SK-N-SH treated with all-trans-retinoic acid at 6 μM for 48 hours (cell line): ENCODE results near the gene UIMC1.

Source experiments
- BACH2 ChIP-seq: fragments of 250-450 bp; sonication (Bioruptor Pico); IDR thresholded peaks from 2 replicates; pipeline ENCODE4 v1.9.0; 2021; ENCODE audit warnings: mild to moderate bottlenecking, borderline replicate concordance
- CREB5 ChIP-seq: fragments of 250-450 bp; sonication (Bioruptor Pico); IDR thresholded peaks from 2 replicates; pipeline ENCODE4 v1.5.1; 2020; ENCODE audit warnings: low read depth, mild to moderate bottlenecking, moderate library complexity
- CSRNP3 ChIP-seq: fragments of 250-450 bp; sonication (Bioruptor Pico); IDR thresholded peaks from 2 replicates; pipeline ENCODE4 v1.5.1; 2021; ENCODE audit warnings: mild to moderate bottlenecking, moderate library complexity
- ESRRG ChIP-seq: fragments of 250-450 bp; sonication (Bioruptor Pico); IDR thresholded peaks from 2 replicates; pipeline ENCODE4 v1.6.1; 2021; ENCODE audit warnings: mild to moderate bottlenecking
- GLIS3 ChIP-seq: fragments of 250-450 bp; sonication (Bioruptor Pico); IDR thresholded peaks from 2 replicates; pipeline ENCODE4 v1.5.0; 2020; ENCODE audit warnings: mild to moderate bottlenecking, moderate library complexity
- ISL1 ChIP-seq: fragments of 250-450 bp; sonication (Bioruptor Pico); IDR thresholded peaks from 2 replicates; pipeline ENCODE4 v2.1.2; 2022; ENCODE audit warnings: mild to moderate bottlenecking, moderate library complexity
- OSR1 ChIP-seq: fragments of 250-450 bp; sonication (Bioruptor Pico); IDR thresholded peaks from 2 replicates; pipeline ENCODE4 v1.8.0; 2022; ENCODE audit warnings: moderate library complexity, mild to moderate bottlenecking, inconsistent platforms
- PATZ1 ChIP-seq: fragments of 250-450 bp; sonication (Bioruptor Pico); IDR thresholded peaks from 2 replicates; pipeline ENCODE4 v1.8.0; 2020; ENCODE audit warnings: mild to moderate bottlenecking, moderate library complexity, borderline replicate concordance
- SNAI2 ChIP-seq: fragments of 250-450 bp; sonication (Bioruptor Pico); IDR thresholded peaks from 2 replicates; pipeline ENCODE4 v1.5.0; 2020; ENCODE audit warnings: mild to moderate bottlenecking, moderate library complexity
- ZC3H10 ChIP-seq: fragments of 250-450 bp; sonication (Bioruptor Pico); IDR thresholded peaks from 2 replicates; pipeline ENCODE4 v1.5.1; 2021; ENCODE audit warnings: mild to moderate bottlenecking, moderate library complexity
- ZFP3 ChIP-seq: fragments of 250-450 bp; sonication (Bioruptor Pico); IDR thresholded peaks from 2 replicates; pipeline ENCODE4 v1.5.0; 2020; ENCODE audit warnings: mild to moderate bottlenecking, moderate library complexity
- ZFP30 ChIP-seq: fragments of 450-650 bp; formaldehyde crosslinking; IDR thresholded peaks from 2 replicates; pipeline ENCODE4 v1.5.0; 2022; ENCODE audit warnings: mild to moderate bottlenecking, moderate library complexity
- ZNF565 ChIP-seq: fragments of 450-650 bp; formaldehyde crosslinking; conservative IDR thresholded peaks from 2 replicates; pipeline ENCODE4 v1.5.0; 2020; ENCODE audit warnings: low read depth, mild to moderate bottlenecking, moderate library complexity
- ZNF8 ChIP-seq: fragments of 450-650 bp; formaldehyde crosslinking; IDR thresholded peaks from 2 replicates; pipeline ENCODE4 v1.5.0; 2020; ENCODE audit warnings: mild to moderate bottlenecking, moderate library complexity

- TF ChIP-seq ESRRG, result no peak
- TF ChIP-seq CSRNP3 (CRISPR knock-in tag), result no peak
- no peak for TF ChIP-seq ZNF8
- TF ChIP-seq BACH2 (CRISPR knock-in tag), result no peak
- TF ChIP-seq ZC3H10, result no peak
- no peak for TF ChIP-seq ZFP30 (CRISPR knock-in tag)
- TF ChIP-seq ZFP3 (CRISPR knock-in tag), result no peak
- TF ChIP-seq ZNF565 (CRISPR knock-in tag), result no peak
- TF ChIP-seq PATZ1 (CRISPR knock-in tag), result no peak
- TF ChIP-seq SNAI2, result no peak
- TF ChIP-seq GLIS3, result no peak
- TF ChIP-seq ISL1 (CRISPR knock-in tag), result no peak
- TF ChIP-seq OSR1 (CRISPR knock-in tag), result no peak
- TF ChIP-seq CREB5 (CRISPR knock-in tag), result no peak
Measured at GRCh38 chr5:176878463-176878862, 128.1 kb downstream of the UIMC1 start.
